T1000 (cell line): ENCODE measurements around the gene HLCS.

Experiments
- DNase-seq: peaks from one replicate; lab custom pipeline; 2025; ENCODE audit warnings: mixed read lengths; lab: John Stamatoyannopoulos, UW

The HLCS gene

GRCh38 chr21:36776981-36777617 is 189.4 kb downstream of the HLCS start:
- DNase-seq, result no peak

DNA sequence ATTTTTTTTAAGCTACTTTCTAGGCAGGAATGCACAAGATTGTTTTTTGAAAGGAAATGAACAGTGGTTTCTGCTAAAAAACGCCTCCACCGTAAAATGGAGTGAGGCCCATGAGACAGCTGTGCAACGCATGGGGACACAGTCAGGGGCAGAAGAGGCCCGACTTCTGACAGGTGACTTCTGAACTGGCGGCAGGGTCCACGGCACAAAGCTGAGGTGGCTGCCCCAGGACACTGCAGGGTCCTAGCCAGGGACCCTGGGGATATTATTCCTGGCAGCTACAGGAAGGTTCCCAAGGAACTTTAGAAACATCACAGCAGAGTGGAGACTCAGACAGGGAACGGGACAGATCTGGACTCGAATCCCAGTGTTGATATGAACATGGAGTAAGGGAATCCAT is 192.5 kb downstream of the HLCS start:
- no peak for DNase-seq

- DNase-seq, result peak; percentile 65
These were observed 193.4 kb downstream of the HLCS start for GRCh38 chr21:36773117-36773516.

DNA sequence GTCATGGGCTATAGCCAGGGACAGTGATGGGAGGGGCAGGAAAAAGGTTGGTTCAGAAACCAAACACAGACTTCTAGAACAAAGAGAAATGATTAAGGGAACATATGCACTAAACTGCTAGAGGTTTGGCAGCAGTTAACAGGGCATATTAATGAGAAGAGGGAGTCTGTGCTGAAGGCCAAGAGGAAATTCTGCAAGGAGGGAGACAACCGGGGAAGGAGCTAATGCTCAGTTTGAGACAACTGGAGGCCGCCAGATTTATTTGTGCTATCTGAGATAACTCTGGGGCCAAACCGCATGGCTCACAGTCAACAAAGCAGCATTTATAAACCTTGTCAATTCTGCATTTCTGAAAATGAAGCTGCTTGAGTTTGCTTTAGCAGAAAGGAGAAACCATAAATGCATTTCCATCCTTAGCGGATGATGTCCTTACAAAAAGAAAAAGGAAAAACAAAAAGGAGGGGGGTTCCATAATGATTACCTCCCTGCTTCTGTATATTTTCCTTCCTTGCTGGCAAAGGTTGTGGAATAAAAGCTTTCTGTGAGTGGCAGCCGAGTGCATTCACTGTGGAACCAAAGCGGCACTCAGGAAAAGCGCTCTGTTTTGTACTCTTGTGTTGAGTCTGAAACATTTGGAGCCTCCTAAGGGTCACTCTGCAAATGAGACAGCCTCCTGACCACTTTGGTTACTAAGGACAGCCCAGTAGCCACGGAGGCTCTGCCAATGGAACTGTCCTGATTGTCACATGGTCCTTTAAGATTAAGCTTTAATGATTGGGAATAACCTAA is 197.2 kb downstream of the HLCS start:
- DNase-seq, result no peak

DNA sequence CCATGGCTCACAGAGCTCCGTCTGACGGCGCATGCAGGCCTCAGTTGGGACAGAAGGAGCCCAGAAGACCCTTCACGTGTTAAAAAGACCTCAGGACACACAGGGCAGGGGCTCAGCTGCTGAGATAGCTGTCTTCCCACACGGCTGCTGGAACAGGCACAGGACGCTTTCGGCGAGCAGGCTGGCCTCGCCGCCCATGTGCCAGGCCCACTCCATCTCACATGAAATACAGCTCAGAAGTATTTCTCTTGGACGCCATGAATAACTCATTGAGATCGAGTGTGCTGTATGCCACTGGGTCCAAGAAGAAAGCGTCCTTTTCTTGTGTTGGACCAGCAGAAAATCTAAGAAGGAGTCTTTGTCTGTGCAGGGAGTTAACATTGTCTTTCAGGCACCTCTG is 198.0 kb downstream of the HLCS start:
- no peak for DNase-seq

DNA sequence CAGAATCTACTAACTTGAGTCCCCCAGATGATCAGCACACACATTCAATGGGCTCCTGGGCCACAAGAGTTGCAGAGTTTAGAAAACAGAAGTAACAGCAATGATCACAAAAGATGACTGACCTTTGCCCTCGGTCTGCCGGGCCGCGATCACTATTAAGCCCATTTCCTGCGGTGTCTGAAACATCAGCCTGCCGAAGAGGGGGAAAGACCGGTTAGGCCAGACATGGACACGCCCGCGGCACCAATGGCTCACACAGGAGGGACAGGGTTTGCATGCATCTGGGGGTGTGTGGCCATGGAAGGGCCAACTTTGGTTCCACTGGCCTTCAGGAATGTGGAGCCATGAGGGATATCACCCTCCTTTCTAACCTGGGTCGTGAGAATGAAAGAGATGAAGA is 199.4 kb downstream of the HLCS start:
- DNase-seq, result no peak

DNA sequence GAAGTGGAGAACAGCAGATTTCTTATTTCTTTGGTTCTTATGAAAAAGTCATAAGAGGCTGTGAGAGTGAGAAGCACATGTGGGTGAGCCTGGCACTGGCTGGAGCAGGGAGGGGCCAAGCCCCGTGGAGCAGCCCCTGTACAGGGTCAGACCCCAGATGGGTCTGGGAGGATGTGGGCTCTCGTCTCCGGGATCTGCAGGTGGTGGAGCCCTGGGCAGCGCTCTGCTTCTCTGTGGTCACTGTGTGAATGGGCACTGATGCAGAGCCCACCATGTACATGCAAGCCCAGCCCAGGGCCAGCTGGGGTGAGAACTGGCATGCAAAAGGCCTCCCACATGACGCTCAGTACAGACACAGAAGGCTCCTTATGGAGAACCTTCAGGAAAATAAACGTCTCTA is 200.0 kb downstream of the HLCS start:
- DNase-seq, result no peak

DNA sequence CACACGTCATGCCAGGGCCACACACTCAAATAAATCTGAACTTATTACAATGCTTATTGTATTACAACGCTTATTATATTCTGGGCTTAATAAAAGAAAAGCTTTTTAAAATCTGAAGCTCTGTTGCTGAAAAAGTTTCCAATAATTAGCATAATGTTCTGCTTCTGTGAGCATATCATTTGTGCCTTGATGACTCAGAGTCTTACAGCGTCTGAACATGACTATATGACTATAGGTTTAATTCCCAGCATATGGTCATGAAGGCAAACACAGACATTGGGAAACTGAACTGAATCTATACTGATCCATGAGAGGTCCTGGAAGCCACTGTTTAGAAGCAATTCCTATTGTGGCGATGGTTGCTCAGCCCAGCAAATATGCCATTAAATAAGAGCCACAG is 201.2 kb downstream of the HLCS start:
- DNase-seq, result no peak

- no peak for DNase-seq
These were observed 203.2 kb downstream of the HLCS start for GRCh38 chr21:36763305-36763704.

DNA sequence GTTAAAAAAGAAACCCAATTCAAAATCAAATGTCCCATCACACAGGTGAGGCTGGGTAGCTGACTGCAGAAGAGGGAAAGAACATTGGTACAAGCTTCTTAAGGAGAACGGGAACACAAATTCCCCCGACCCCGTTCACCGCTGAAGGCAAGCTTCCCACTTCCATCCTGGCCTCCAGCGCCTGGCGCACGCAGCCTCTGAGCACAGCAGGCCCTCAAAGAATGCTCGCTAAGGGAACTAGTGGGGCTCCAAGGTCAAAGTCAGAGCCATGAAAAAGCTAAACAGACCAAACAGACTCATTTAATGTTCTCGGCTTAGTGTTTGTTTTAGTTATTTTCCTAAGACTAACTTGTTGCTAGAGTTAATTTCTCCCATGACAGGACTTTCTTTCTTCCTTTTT is 203.8 kb downstream of the HLCS start:
- DNase-seq, result no peak

- no peak for DNase-seq
These were observed 204.8 kb downstream of the HLCS start for GRCh38 chr21:36761685-36762084.

- DNase-seq, result no peak
These were observed 207.0 kb downstream of the HLCS start for GRCh38 chr21:36759348-36760083.

- DNase-seq, result no peak
These were observed 209.3 kb downstream of the HLCS start for GRCh38 chr21:36757196-36757595.

DNA sequence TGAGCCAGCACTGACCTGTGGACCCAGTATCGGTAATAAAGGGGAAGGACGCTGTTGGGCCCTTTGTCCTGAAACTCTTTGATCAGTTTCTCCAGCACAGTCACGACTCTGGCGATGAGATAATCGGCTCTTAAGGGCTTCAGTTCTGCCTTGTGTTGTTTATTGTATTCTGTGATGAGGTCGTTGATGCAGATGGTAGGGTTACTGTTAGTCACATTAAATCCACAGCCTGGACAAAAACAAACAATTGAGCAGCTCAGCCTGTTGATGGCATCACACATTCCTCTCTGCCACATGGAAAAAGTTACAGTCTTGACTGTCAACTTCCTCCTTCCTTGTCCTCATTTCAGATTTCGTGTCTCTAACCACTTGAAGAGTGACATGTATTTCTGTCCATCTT is 209.9 kb downstream of the HLCS start:
- no peak for DNase-seq

DNA sequence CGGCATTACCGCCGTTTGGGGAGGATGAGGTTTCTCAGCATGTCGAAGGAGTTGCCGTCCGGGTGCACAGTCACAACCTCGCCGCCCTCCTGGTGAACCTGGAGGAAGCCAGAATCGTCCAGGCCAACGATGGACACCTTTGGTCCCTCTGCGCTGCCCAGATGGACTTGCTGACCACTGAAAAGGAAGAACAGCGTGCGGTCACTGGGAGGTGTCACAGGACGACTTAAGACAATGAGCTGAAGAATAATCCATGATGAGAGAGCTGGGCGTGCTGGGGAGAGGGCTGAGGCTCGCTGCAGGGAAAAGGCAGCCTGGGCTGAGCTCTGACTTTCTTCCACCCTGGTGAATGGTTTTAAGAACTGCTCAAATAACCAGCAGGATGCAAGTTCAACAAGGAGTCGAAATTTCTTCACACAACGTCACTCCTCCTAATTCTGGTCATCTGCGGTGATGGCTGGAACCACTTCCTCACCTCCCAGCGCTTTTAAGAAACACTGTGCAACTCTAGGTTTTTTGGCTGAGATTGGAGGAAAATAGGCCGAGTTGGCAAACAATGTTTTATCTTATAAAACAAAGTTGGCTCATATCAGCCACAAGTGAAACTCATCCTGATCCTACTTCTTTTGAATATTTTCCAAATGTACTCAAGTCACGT is 212.1 kb downstream of the HLCS start:
- no peak for DNase-seq

- DNase-seq, result no peak
These were observed 212.9 kb downstream of the HLCS start for GRCh38 chr21:36753556-36753955.

DNA sequence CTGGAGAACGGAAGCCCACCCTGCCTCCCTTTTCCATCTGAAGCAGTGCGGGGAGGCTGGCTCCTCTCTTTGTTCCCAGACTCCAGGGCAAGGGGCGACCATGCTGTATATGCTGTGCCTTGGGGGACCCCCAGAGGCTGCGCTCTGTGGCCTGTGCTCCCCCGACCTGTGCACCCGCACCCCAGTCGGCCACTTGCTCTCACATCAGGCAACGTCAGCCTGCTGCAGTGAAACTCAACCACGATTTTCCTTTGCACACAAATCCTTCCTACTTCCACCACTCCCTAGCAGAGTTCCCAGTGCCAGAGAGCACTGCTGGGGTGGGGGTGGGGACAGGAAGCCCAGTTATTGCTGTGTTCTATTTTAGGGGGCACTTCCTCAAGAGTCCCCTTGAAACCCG is 215.1 kb downstream of the HLCS start:
- DNase-seq, result no peak

- no peak for DNase-seq
These were observed 215.9 kb downstream of the HLCS start for GRCh38 chr21:36750576-36750959.

DNA sequence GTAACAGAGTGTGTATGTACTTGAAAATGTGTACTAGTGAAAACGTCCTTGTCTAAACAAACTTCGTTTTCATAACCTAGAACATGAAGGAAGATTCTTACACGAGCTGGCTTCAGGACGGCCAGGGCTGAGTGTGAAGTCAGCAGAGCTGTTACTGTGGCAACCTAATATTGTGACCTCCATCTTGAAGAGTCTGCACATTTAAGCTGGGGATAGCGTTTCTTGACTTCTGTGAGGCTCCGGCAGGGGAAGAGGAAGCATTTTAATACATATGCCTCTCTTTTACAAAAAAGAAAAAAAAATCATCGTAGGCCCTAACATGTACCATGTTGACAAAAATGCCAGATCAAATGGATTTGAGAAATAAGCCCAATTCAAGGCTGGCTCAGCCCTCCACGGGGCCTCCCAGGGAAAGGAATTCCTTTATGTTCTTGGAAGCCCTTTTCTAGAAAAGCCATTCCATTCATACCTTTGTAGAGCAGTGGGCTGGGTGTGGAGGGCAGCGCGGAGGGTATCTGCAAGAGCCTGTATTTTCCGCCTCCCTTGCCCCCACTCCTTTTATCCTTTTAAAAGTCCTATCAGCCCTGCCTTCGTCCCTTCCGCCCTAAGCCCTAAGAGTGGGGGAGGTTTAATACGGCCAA is 216.4 kb downstream of the HLCS start:
- DNase-seq, result no peak

GRCh38 chr21:36747815-36748383 is 218.6 kb downstream of the HLCS start:
- no peak for DNase-seq

DNA sequence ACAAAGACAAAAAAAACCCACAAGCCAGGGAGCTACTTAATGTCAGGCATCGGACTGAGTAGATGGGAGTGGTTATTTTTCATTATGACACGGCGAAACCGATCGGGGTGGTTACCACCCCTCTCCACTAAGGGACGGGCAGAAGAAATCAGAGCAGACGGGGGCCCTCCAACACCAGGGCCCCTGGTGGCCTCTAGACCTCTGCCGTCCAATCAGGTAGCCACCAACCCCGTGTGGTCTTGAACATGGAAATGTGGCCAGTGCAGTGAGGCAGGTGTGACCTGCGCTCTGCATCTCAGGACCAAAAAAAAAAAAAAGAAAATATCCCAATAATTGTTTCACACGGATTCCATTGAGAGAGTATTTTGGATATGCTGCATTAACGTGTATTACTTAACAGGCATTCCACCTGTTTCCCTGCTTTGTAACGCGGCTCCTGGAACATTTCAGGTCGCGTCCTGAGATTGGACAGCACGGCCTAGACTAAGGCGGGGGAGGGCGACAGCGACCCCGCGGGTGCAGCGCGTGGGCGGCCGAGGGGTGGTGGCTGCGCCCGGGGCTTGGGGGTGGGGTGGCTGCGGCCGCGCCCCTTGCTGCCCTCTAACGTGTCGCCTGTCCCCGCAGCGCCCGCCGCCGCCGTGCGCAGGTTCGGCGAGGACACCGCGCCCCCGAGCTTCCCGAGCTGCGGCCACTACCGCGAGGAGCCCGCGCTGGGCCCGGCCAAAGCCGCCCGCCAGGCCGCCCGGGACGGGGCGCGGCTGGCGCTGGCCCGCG is 219.2 kb downstream of the HLCS start:
- DNase-seq, result no peak
